Choroid plexus epithelial cell (primary cell): ENCODE measurements around the gene RECQL.

ENCODE experiments used
- DNase-seq: peaks from one replicate; pipeline ENCODE4 v3.0.0-alpha.2; 2010; ENCODE audit warnings: low read depth
- H3K4me3 ChIP-seq: 2 replicates; pipeline ENCODE4 v1.5.1; 2011; ENCODE audit warnings: low read depth, mild to moderate bottlenecking, control low read depth, low read length, moderate library complexity
- TF ChIP-seq, protein P1 (sequence below): conservative IDR thresholded peaks from 2 replicates; pipeline ENCODE4 v1.5.1; 2011; ENCODE audit warnings: low read depth, mild to moderate bottlenecking, control low read depth, inconsistent platforms, low read length, moderate library complexity

The RECQL gene

GRCh38 chr12:21501258-21502163 lies at the start of gene RECQL, which contains the start of gene GOLT1B:
TSS of gene RECQL (minus strand) at chr12:21501635. CDS start at chr12:21499570, 2,065 bp downstream.
TSS of gene GOLT1B (plus strand) at chr12:21501789. CDS start at chr12:21501924, 135 bp downstream.
- DNase-seq, result peak; percentile 99
- TF ChIP-seq, protein P1, sequence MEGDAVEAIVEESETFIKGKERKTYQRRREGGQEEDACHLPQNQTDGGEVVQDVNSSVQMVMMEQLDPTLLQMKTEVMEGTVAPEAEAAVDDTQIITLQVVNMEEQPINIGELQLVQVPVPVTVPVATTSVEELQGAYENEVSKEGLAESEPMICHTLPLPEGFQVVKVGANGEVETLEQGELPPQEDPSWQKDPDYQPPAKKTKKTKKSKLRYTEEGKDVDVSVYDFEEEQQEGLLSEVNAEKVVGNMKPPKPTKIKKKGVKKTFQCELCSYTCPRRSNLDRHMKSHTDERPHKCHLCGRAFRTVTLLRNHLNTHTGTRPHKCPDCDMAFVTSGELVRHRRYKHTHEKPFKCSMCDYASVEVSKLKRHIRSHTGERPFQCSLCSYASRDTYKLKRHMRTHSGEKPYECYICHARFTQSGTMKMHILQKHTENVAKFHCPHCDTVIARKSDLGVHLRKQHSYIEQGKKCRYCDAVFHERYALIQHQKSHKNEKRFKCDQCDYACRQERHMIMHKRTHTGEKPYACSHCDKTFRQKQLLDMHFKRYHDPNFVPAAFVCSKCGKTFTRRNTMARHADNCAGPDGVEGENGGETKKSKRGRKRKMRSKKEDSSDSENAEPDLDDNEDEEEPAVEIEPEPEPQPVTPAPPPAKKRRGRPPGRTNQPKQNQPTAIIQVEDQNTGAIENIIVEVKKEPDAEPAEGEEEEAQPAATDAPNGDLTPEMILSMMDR, result no peak
- peak within 1 kb of the TSS; percentile 90 for H3K4me3 ChIP-seq

DNA sequence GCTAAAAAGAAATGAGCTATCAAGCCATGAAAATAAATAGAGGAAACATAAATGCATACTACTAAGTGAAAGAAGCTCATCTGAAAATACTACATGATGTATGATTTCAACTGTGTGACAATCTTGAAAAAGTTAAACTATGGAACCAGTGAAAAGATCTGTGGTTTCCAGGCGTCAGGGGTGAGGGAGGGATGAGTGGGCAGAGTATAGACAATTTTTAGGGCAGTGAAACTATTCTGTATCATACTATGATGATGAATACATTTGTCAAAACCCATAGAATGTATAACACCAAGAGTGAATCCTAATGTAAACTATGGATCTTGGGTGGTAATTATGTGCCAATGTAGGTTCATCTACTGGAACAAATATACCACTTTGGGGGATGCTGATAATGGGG lies 46.0 kb upstream of the RECQL start:
- no peak overlapping the region for H3K4me3 ChIP-seq
- no peak for DNase-seq
- TF ChIP-seq, protein P1, result no peak

- TF ChIP-seq, protein P1, result no peak
- no peak overlapping the region for H3K4me3 ChIP-seq
- DNase-seq, result no peak
Measured at GRCh38 chr12:21546716-21547115, 45.3 kb upstream of the RECQL start.

DNA sequence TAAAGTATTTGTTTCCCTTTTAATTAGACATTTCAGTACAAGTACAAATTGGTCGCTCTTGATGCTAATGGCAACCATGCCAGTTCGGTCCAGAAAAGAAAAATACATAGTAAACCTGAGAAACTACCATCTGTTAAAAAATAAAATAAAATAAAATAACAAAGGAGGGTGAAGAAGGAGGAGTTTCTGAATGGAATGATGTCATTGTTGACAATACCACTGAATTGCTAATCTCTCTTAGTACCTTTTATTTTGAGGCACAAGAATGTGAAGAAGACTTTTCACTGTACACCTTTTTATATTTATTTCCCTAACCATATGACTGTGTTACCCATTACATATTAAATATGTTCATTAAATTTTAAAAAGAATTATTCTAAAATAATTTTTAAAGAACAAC lies 44.1 kb upstream of the RECQL start:
- H3K4me3 ChIP-seq, result no peak overlapping the region
- DNase-seq, result no peak
- TF ChIP-seq, protein P1, result no peak

DNA sequence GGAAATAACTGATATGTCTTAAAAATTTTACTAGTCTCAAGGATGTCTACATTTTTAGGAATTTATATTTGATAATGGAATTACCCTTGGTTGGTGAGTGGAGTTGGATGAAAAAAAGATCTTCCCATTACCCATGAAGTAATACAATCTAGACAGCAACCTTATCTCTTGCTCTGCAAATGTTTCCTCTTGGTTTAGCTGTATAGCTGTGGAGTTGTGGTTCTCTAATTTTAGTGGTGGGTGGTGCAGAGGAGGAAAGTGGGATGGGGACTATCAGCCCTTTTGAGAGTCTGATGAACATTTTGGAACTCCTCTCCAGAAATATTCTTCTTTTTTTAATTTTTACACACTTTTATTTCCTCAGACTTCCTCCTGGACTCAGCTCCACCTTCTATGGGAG lies 41.7 kb upstream of the RECQL start:
- no peak for DNase-seq
- TF ChIP-seq, protein P1, result no peak
- H3K4me3 ChIP-seq, result no peak overlapping the region

- DNase-seq, result no peak
- TF ChIP-seq, protein P1, result no peak
- H3K4me3 ChIP-seq, result no peak overlapping the region
Measured at GRCh38 chr12:21542403-21542802, 41.0 kb upstream of the RECQL start.

DNA sequence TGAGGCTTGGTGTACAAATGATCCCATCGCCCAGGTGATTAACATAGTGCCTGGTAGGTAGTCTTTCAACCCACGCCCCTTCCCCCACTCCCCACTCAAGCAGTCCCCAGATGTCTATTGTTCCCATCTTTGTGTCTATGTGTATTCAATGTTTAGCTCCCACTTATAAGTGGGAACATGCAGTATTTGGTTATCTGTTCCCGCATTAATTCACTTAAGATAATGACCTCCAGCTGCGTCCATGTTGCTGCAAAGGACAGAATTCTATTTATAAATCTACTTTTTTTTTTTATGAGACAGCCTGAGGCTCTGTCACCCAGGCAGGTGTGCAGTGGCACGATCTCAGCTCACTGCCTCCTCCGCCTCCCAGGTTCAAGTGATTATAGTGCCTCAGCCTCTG lies 40.3 kb upstream of the RECQL start:
- no peak overlapping the region for H3K4me3 ChIP-seq
- TF ChIP-seq, protein P1, result no peak

More for the DNA sequence above, 40.3 kb upstream of the RECQL start:
- no peak for DNase-seq
